Subcutaneous adipose tissue (tissue), 4 donors: ENCODE data around the gene FBXL20. TPM values are rescaled to one million over a fixed set of nuclear protein-coding genes. Genes with fewer than 3 reads are reported as not detected.

Experiments used
- total RNA-seq, 4 donors: library from RNA; depleted of rRNA; stranded (reverse); fragments of >200 nt; gene quantifications; one replicate each; pipeline ENCODE4 v1.1.0, GENCODE V29; 2016
- TF ChIP-seq, protein P1 (sequence below): fragments of 450-650 bp; IDR thresholded peaks from one replicate; pipeline ENCODE4 v1.5.1; 2016; ENCODE audit warnings: low read depth, mild to moderate bottlenecking, control low read depth, antibody characterized with exemption, moderate library complexity

FBXL20 gene
- total RNA-seq, 4 donors from 2014 or later: 20.2 to 29.8 (median 25.6) TPM

- TF ChIP-seq, protein P1, sequence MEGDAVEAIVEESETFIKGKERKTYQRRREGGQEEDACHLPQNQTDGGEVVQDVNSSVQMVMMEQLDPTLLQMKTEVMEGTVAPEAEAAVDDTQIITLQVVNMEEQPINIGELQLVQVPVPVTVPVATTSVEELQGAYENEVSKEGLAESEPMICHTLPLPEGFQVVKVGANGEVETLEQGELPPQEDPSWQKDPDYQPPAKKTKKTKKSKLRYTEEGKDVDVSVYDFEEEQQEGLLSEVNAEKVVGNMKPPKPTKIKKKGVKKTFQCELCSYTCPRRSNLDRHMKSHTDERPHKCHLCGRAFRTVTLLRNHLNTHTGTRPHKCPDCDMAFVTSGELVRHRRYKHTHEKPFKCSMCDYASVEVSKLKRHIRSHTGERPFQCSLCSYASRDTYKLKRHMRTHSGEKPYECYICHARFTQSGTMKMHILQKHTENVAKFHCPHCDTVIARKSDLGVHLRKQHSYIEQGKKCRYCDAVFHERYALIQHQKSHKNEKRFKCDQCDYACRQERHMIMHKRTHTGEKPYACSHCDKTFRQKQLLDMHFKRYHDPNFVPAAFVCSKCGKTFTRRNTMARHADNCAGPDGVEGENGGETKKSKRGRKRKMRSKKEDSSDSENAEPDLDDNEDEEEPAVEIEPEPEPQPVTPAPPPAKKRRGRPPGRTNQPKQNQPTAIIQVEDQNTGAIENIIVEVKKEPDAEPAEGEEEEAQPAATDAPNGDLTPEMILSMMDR: no peak
These were observed 647 bp downstream of the FBXL20 start for GRCh38 chr17:39400547-39401411.

DNA sequence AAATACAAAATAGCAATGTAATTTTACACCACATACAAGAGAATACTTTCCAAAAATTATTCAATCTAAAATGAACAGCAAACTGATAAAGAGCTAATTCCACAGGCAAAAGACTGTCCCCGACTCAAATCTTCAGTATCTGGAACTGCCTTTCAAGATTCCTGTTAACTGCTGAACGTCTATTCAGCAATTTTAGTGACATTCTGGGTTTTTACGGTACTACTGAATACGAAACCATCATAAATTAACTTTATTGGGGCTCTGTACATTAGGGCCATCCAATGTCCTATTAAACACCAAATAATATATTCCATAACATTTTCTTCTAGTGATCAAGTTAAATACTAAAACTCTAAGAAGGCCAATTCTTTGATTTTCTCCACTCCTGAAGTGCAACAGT is 1.6 kb downstream of the FBXL20 start:
- TF ChIP-seq, protein P1: no peak

GRCh38 chr17:39393736-39394135 is 7.7 kb downstream of the FBXL20 start:
- TF ChIP-seq, protein P1: no peak

GRCh38 chr17:39391448-39391847 is 10.0 kb downstream of the FBXL20 start:
- TF ChIP-seq, protein P1: no peak

DNA sequence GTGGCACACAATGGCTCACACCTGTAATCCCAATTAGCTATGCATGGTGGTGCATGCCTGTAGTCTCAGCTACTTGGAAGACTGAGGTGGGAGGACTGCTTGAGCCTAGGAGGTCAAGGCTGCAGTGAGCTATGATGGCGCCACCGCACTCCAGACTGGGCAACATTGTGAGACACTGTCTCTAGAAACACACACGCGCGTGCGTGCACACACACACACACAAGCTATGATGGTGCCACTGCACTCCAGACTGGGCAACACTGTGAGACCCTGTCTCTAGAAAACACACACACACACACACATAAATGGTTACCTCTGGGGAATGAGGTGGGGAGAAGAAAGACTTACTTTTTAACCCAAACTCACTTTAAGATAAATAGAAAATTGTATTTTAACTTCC is 16.4 kb downstream of the FBXL20 start:
- TF ChIP-seq, protein P1: no peak

- TF ChIP-seq, protein P1: no peak
These were observed 21.3 kb downstream of the FBXL20 start for GRCh38 chr17:39380144-39380543.

GRCh38 chr17:39376434-39376833 is 25.0 kb downstream of the FBXL20 start:
- TF ChIP-seq, protein P1: no peak
